NCI-H1105 (cell line): ENCODE data around the gene PARVB.

Experiments
- DNase-seq: peaks from one replicate; lab custom pipeline; 2025; lab: John Stamatoyannopoulos, UW

Gene PARVB

GRCh38 chr22:44200855-44201550, 176.9 kb downstream of the PARVB start:
- no peak for DNase-seq

- DNase-seq = no peak
These were observed 177.6 kb downstream of the PARVB start for GRCh38 chr22:44201665-44202064.

GRCh38 chr22:44202261-44202789, 178.2 kb downstream of the PARVB start:
- DNase-seq = no peak

DNA sequence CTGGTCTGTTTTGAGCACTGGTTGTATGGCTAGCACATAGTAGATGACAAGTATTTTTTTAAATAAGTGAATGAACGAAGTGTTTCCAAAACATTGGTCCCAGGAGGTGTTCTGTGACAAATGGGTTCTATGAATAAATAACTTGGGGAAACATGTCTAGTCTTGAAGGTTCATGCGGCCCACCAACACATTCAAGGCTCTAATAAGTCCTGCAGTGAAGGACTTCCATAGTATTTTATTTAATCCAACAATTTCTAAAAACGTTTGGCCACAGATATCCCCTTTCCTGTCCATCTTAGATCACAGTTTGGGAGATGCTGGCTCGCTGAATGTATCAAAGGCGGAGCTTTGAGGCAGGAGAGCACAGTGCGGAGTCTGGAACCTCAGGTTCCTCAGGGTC, 179.1 kb downstream of the PARVB start:
- no peak for DNase-seq

GRCh38 chr22:44204739-44205515, 180.8 kb downstream of the PARVB start:
- DNase-seq = no peak

DNA sequence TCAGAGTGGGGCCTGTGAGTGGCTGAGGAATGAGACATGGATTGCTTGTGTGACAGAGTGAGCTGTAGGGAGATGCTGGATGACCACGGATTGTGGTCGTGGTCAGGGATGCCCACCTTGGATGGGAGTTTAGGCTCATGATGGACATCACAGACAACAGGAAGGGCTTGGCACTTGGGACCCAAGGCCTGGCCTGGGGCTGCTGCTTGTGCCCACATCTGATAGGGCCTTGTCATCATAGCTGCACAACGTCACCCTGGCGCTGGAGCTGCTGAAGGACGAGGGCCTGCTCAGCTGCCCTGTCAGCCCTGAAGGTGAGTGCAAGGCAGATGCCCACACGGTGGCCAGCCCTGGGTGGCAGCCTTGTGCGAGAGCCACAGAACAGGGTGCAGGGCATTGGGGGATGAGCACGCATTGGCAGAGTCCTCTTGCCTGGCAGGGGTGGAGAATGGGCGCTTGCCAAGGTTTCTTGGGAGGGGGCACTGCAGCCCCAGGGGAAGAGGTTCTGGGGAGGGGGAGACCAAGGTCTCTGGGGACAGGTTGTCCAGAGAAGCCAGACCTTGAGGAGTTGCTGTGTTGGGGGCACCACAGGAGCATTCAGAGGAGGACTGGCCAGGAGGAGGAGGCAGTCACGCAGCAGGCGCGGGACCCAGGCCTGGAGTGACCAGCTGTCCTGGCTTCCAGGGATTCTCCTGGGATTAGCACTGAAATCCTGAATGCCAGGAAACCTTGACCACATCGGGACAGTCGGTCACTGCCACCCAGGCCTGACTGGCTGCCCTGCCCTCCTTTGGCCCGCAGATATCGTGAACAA, 181.6 kb downstream of the PARVB start:
- no peak for DNase-seq

GRCh38 chr22:44206330-44206645, 182.2 kb downstream of the PARVB start:
- DNase-seq = no peak

DNA sequence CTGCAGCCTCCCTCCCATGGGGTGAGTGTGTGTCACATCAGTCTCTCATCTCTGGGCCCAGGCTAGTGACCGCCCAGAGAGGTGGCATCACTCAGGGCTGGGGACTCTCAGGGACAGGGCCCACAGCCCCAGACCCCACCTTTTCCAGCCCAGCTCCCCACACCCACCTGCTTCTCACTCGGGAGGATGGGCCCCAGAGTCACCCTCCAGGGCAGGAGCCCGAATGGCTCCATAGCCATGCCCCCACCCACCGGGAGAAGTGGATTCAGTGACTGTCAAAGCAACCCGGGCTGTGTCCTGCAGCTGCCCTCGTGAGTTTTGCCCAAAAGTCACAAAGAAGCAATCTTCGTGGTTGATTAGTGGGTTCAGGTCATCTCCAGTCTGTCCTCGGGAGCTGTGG, 182.6 kb downstream of the PARVB start:
- DNase-seq = no peak

DNA sequence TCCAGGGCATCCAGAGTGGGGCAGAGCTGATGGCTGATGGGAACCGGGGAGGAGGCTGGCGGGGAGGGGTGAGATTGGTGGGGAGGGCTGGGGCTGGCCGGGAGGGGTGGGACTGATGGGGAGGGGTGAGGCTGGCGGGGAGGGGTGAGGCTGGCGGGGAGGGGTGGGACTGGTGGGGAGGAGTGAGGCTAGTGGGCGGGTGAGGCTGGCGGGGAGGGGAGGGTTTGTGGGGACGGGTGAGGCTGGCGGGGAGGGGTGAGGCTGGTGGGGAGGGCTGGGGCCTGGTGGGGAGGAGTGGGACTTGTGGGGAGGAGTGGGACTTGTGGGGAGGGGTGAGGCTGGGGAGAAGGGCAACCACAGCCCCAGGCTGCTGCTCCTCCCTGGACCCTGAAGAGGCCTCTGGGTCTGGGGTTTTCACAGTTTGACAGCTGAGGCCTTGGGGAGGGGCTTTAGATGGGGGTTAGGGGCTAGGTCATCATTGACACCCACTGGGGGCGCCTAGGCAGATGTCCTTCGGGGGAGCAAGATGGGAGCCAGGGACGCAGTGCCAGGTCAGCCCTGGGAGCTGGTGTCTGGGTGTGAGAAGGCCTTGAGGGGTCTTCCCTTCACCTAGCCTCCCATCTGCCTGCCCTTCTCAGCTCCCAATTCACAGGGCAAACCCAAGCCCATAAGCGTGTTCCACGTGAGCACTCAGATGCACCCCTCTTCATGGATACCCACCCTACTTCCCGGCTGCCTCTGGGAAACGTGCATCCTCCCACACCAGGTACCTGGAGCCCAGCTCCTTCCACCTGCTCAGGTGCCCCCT, 183.3 kb downstream of the PARVB start:
- DNase-seq = no peak

GRCh38 chr22:44207981-44208317, 183.8 kb downstream of the PARVB start:
- DNase-seq = no peak

DNA sequence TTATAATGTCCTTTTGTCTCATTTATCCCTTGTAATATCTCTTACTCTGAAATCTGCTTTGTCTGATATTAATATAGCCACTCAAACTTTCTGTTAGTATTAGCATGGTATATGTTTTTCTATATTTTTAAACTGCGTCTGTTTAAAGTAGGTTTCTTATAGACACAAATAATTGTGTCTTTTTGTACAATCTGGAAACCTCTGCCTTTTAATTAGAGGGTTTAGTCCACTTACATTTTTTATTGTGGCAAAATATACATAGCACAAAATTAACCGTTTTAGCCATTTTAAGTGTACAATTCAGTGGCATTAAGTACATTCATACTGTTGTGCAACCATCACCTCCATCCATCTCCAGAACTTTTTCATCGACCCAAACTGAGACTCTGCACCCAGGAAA, 185.2 kb downstream of the PARVB start:
- DNase-seq = no peak

- no peak for DNase-seq
These were observed 186.6 kb downstream of the PARVB start for GRCh38 chr22:44210722-44211121.

DNA sequence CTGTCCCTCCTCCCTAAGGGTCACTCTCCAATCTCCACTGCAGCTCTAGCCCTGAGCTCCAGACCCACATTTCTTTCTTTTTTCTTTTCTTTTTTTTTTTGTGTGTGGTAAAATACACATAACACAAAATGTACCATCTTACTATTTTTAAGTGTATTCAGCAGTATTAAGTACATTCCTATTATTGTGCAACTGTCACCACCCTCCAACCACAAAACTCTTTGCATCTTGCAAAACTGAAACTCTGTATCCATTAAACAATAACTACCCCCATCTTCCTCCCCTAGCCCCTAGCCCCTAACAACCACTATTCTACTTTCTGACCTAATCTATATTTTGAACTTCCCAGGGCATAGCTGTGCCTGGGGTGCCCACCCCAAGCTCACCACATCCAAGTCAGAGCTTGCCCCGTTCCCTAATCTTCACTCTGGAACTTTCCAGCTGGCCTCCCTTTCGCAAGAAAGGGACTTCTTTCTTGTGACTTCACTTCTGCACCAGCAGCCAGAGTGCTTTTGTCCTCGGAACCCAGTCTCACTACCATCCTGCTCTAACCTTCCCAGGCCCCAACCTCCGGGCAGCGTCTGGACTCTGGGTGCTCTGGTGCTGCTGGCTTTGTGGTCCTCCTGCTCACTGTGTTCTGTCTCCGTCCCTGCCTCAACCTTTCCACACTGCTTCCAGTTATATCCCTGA, 187.3 kb downstream of the PARVB start:
- DNase-seq = no peak

DNA sequence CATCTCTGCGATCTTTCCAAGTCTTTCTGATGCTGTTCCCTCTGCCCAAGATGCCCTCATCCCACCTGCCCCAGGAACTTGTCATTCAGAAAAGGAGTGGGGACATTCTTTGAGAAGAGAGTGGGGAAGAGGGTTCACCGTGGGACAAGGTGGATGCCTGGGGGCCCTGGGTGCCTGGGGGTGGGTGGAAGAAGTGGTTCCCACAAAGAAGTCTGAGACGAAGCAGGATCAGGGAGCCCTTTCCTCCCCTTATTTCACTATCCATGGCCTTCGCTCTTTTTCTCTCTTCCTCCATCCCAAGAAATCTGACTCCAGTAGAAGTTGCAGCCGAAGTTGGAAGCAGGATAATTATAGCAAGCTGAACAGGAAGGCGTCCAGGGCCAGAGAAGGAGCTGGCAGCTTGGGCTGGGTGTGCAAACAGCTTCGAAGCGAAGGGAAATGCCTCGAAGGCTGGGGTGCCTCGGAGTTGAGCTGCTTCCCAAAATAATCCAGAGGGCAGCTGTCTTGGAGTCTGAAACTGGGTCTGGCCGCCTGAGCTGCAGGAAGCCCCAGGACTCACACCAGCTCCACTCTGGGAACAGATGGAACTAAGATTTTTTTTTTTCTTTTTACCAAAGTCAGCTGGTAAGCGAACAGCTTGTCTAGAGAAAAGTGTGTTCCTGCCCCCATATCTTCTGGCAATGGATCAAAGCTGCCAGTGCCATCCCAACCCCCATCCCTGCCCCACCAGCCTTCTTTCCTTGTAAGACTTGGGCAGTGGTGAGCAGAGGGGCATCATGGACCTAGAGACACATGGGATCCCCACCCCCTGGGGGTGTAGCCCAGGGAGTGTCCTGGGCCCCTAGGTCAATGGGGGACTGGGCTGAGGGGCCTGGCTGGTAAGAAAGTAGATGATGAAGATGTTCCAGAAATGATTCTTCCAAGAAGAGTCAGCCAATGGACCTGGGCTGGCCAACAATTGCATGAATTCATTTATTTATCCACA, 188.1 kb downstream of the PARVB start:
- DNase-seq = no peak

GRCh38 chr22:44212936-44213335, 188.8 kb downstream of the PARVB start:
- DNase-seq = no peak

GRCh38 chr22:44213489-44214043, 189.5 kb downstream of the PARVB start:
- DNase-seq = no peak

DNA sequence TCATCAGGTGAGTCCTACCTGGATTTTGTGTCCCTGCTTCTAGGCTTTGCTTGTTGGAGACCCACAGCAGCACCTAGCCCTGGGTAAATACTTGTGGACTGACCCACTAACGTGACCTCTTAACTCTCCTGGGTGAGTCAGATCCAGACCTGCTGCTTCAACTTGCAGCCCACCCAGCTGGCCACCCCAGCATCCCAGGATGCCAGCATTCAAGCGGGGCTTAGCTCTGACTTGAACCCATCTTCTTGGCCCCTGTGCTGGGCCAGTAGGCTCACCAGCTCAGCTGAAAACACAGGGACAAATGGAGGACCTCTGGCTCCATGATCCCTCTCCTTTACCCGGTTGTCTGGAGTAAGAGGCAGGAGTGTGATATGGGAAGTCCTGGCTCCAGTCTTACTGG, 190.1 kb downstream of the PARVB start:
- DNase-seq = no peak

DNA sequence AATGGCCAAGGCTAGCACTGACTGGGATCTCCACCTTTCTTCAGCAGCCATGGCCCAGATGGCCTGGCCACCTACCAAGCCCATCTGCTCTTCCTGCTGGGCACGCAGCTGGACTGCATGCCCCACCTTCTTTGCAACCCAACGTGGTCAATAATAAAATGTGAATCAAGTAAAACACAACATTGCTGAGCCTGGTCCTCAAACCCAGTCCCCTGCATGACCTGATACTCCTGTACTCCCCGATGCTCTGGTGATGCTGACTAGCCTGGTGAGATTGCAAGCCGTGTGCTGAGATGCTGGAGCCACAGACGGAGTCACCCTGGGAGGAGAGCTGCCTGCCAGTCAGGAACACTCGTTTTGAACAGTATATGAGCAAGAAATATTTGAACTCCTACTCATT, 190.7 kb downstream of the PARVB start:
- DNase-seq = no peak

- no peak for DNase-seq
These were observed 191.2 kb downstream of the PARVB start for GRCh38 chr22:44215287-44215686.

- no peak for DNase-seq
These were observed 193.2 kb downstream of the PARVB start for GRCh38 chr22:44217346-44217745.
